Stimulated activated CD8-positive, alpha-beta memory T cell treated with anti-CD3 and anti-CD28 coated beads, Interleukin-2, amount 100 ng/mL, for 1 hour (primary cell): ENCODE measurements around the gene BTK.
"Not testable (repeated sequence)": the region's sequence is repeated elsewhere in the genome, so short reads cannot be mapped to it uniquely, and the experiment has no call there.

Experiments
- DNase-seq, 2 donors: peaks; one replicate each; pipeline ENCODE4 v3.0.0-alpha.2; 2020; ENCODE audit warnings: low read depth in 2 of 2

The BTK gene

DNA sequence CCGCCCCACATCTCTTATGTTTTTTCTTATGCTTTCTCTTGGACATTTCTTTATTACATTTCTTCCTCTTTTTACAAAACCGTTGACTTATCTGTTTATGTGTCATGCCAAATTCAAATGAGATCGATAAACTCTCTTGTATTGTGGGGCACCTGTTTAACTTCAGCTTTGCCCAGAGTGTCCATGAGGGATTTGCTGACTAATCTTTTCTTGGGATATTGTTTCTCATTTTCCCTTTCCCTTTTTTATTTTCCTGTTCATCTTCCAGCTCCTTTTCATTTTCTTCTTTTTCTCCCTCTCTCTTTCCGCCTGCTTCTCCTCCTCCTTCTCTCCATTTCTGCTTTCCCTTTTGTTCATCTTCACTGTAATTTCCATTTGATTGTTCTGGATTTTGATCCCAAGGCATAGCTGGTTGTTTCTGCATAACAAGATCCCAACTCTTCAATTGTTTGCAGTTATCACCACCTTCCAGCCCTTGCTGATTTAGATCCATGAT lies 48.2 kb downstream of the BTK start:
- DNase-seq = no peak

- DNase-seq = not testable (repeated sequence)
Observed at GRCh38 chrX:101334310-101334709, 51.7 kb downstream of the BTK start.

DNA sequence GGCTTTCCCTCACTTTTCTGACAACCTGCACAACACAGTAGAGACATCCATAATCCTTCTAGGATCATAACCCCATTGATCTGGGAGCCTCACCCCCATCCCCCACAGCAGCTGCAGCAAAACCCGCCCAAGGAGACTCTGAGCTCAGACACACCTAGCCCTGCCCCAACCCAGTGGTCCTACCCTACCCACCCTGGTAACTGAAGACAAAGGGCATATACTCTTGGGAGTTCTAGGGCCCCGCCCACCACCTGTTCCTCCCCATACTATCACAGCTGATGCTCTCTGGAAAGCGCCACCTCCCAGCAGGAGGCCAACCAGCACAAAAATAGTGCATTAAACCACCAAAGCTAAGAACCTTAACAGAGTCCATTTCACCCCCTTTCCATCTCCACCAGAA lies 59.4 kb downstream of the BTK start:
- not testable (repeated sequence) for DNase-seq

DNA sequence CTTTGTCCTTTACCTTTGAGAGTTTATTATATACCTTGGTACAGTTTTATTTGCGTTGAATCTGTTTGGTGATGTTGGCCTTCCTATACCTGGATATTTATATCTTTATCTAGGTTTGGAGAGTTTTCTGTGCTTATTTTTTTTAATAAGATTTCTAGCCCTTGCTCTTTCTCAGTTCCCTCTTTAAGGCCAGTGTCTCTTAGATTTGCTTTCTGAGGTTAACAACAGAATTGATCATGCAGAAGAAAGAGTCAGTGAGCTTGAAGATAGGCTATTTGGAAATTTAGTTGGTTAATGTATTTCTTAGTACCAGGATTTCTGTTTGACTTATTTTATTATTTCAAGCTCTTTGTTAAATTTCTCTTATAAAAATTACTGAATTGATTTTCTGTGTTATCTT lies 82.2 kb downstream of the BTK start:
- DNase-seq = no peak
